Uterus (tissue), 4 donors: ENCODE results near the gene SMG5. TPM values are rescaled to one million over a fixed set of nuclear protein-coding genes. Genes with fewer than 3 reads are reported as not detected.

Experiments used
- DNase-seq, 2 donors: peaks; one replicate each; pipeline ENCODE4 v3.0.0-alpha.2; 2019 to 2020
- H3K27ac ChIP-seq, 2 donors: fragments of 200-600 bp; sonication (generic); 1 replicate in 1 of 2; 2 replicates in 1 of 2; pipeline ENCODE4 v1.5.1; 2016 to 2018
- H3K27me3 ChIP-seq, 2 donors: fragments of 200-600 bp; sonication (generic); one replicate each; pipeline ENCODE4 v1.5.1; 2018 to 2019; ENCODE audit warnings: control low read depth in 1 of 2
- H3K36me3 ChIP-seq, 2 donors: fragments of 200-600 bp; sonication (generic); one replicate each; pipeline ENCODE4 v1.5.1; 2019; ENCODE audit warnings: control low read depth in 1 of 2
- H3K4me1 ChIP-seq, 2 donors: fragments of 200-600 bp; sonication (generic); one replicate each; pipeline ENCODE4 v1.5.1; 2018 to 2019; ENCODE audit warnings: control low read depth in 1 of 2
- H3K4me3 ChIP-seq, 2 donors: fragments of 200-600 bp; sonication (generic); 1 replicate in 1 of 2; 2 replicates in 1 of 2; pipeline ENCODE4 v1.5.1; 2018 to 2019; ENCODE audit warnings: mild to moderate bottlenecking in 1 of 2
- H3K9me3 ChIP-seq, 2 donors: fragments of 200-600 bp; sonication (generic); one replicate each; pipeline ENCODE4 v1.5.1; 2019; ENCODE audit warnings: control low read depth in 1 of 2
- CTCF ChIP-seq, 4 experiments: fragments of 200-600 bp in 2 of 4; fragments of 450-650 bp in 2 of 4; sonication (generic) in 2 of 4; IDR thresholded peaks; one replicate each; pipeline ENCODE4 v1.5.1; 2016 to 2019; ENCODE audit warnings: antibody characterized with exemption in 4 of 4, mild to moderate bottlenecking in 2 of 4, moderate library complexity in 1 of 4
- POLR2A ChIP-seq, 2 donors: fragments of 450-650 bp; IDR thresholded peaks; one replicate each; pipeline ENCODE4 v1.6.1; 2016; ENCODE audit warnings: antibody characterized with exemption in 2 of 2, mild to moderate bottlenecking in 1 of 2, moderate library complexity in 1 of 2
- intact Hi-C: fragments of 100-400 bp; cut with DNase I; formaldehyde crosslinking; loops from one replicate; pipeline ENCODE4 v1.15.1; 2023; ENCODE audit warnings: low total_unique reads
- total RNA-seq, 4 donors: library from RNA; depleted of rRNA in 3 of 4; stranded (reverse); fragments of >200 nt in 3 of 4; gene quantifications; one replicate each; pipeline versions ENCODE4 v1.1.0 to v1.2.4, GENCODE V29; 2014 to 2023
- donor health status: DM: yes; HTN: yes; CAD: no.

Gene SMG5
- total RNA-seq, 4 donors from 2014 or later, result 8.8 to 68.8 (median 39.0) TPM

- no peaks in the 10 kb centered on the region for H3K9me3 ChIP-seq
- H3K27ac ChIP-seq, result no peak overlapping the region
- no peak for TF ChIP-seq POLR2A (IDR thresholded peaks at IDR 0.05)
- no peak for TF ChIP-seq CTCF (IDR thresholded peaks at IDR 0.05)
- no peaks in the 10 kb centered on the region for H3K36me3 ChIP-seq
- H3K27me3 ChIP-seq, result no peaks in the 10 kb centered on the region
- intact Hi-C loops, result no loop called here
- H3K4me3 ChIP-seq, result no peak overlapping the region
- no peaks in the 10 kb centered on the region for H3K4me1 ChIP-seq
- no peak for DNase-seq
These were observed 28.3 kb upstream of the SMG5 start for GRCh38 chr1:156310962-156311361.

GRCh38 chr1:156308078-156308477, 25.5 kb upstream of the SMG5 start:
- no peaks in the 10 kb centered on the region for H3K36me3 ChIP-seq
- DNase-seq, result no peak
- intact Hi-C loops, result no loop called here
- no peaks in the 10 kb centered on the region for H3K27me3 ChIP-seq
- H3K4me1 ChIP-seq, result no peaks in the 10 kb centered on the region
- no peak overlapping the region for H3K4me3 ChIP-seq
- H3K27ac ChIP-seq, result peak overlapping the region in 1 of 2 donors; percentile 45
- no peaks in the 10 kb centered on the region for H3K9me3 ChIP-seq
- TF ChIP-seq POLR2A (IDR thresholded peaks at IDR 0.05), result no peak
- TF ChIP-seq CTCF (IDR thresholded peaks at IDR 0.05), result no peak

GRCh38 chr1:156305215-156305614, 22.6 kb upstream of the SMG5 start:
- DNase-seq, result no peak
- Histone ChIP-seq H3K36me3 (no peaks in the 10 kb centered on the region), H3K4me1 (no peaks in the 10 kb centered on the region), H3K4me3 (no peak overlapping the region), H3K27ac (no peak overlapping the region), H3K9me3 (no peaks in the 10 kb centered on the region), H3K27me3 (no peaks in the 10 kb centered on the region)
- intact Hi-C loops, result no loop called here
- TF ChIP-seq POLR2A (IDR thresholded peaks at IDR 0.05) (no peak), CTCF (IDR thresholded peaks at IDR 0.05) (no peak)

GRCh38 chr1:156303241-156303640, 20.6 kb upstream of the SMG5 start:
- TF ChIP-seq CTCF (IDR thresholded peaks at IDR 0.05) (no peak), POLR2A (IDR thresholded peaks at IDR 0.05) (no peak)
- H3K27ac ChIP-seq, result no peak overlapping the region
- intact Hi-C loops, result no loop called here
- H3K4me3 ChIP-seq, result no peak overlapping the region
- no peaks in the 10 kb centered on the region for H3K36me3 ChIP-seq
- no peaks in the 10 kb centered on the region for H3K27me3 ChIP-seq
- no peaks in the 10 kb centered on the region for H3K4me1 ChIP-seq
- H3K9me3 ChIP-seq, result no peaks in the 10 kb centered on the region
- DNase-seq, result no peak

GRCh38 chr1:156298852-156299357, 16.3 kb upstream of the SMG5 start, which contains the start of gene VHLL:
TSS of gene VHLL (minus strand) at chr1:156299307. CDS start at chr1:156299189, 118 bp downstream.
- Histone ChIP-seq H3K4me1 (peaks cover 0 to 11% of the 10 kb centered on the region in 2 donors), H3K9me3 (no peaks in the 10 kb centered on the region), H3K27me3 (no peaks in the 10 kb centered on the region), H3K4me3 (no peak within 1 kb of the TSS), H3K27ac (no peak within 1 kb of the TSS), H3K36me3 (no peaks in the 10 kb centered on the region)
- intact Hi-C loops, result no loop called here
- DNase-seq, result no peak
- TF ChIP-seq CTCF (IDR thresholded peaks at IDR 0.05), result no peak
- no peak for TF ChIP-seq POLR2A (IDR thresholded peaks at IDR 0.05)
